Erythroblast (primary cell): ENCODE measurements around the gene COL6A2.

ENCODE experiments used
- GATA1 ChIP-seq: IDR thresholded peaks from 2 replicates; pipeline ENCODE4 v1.6.1; 2011; ENCODE audit warnings: low read depth, mild to moderate bottlenecking, control low read depth, low read length, moderate library complexity
- POLR2A ChIP-seq: IDR thresholded peaks from 2 replicates; pipeline ENCODE4 v1.6.1; 2011; ENCODE audit warnings: mild to moderate bottlenecking, low read length

DNA sequence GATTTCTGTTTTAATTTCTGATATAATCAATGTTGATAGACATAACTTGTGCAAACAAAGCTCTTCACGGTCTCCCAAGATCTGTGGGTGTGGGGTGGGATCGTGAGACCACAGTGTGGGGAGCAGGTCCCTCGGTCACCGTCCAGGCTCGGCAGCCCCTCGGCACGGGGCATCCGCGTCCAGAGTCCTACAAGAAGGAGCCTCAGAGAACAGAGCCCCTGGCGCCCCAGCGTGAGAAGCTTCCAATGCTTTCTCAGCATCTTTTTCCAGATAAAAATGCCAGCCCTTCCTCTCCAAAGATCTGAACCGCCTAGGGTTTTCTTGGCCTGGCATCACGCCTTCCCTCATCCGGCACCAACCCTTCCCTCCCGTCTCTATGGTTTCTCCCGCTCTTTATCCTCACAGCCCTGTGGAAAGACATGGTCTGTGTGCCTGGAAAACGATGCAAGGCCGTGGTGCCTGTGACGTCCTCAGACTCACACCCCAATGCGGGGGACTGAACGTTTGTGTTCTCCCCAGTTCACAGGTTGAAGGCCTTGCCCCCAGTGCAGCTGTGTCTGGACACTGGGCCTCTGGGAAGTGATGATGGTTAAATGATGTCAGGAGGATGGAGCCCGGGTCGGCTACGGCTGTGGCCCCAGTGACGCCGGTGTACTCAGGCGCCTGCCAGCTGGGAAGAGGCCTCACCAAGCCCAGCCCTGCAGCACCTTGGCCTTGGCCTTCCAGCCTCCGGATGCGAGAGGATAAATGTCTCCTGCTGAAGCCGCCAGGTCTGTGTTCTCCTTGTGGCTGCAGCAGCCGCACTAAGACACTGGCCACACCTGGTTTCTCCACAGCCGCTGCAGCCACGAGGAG, 45.9 kb upstream of the COL6A2 start:
- no peak for TF ChIP-seq POLR2A
- TF ChIP-seq GATA1, result no peak
